Measurements from ENCODE around the gene SBF2.

DNA sequence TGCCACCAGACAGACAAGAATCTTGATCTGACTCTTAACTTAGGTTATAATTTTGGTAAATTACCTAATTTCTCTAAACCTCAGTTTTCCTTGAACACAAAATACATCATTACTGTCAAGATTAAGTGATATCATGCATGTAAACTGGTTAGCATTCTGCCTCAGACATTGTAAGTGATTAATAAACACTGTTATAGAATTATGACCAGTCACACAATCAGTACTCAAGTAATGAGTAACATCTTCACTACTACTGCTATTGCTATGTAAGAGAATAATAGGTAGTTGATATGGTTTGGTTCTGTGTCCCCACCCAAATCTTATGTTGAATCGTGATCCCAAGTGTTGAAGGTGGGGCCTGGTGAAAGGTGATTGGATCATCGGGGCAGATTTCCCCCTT, 218.9 kb downstream of the SBF2 start:
- TF ChIP-seq, protein P1, sequence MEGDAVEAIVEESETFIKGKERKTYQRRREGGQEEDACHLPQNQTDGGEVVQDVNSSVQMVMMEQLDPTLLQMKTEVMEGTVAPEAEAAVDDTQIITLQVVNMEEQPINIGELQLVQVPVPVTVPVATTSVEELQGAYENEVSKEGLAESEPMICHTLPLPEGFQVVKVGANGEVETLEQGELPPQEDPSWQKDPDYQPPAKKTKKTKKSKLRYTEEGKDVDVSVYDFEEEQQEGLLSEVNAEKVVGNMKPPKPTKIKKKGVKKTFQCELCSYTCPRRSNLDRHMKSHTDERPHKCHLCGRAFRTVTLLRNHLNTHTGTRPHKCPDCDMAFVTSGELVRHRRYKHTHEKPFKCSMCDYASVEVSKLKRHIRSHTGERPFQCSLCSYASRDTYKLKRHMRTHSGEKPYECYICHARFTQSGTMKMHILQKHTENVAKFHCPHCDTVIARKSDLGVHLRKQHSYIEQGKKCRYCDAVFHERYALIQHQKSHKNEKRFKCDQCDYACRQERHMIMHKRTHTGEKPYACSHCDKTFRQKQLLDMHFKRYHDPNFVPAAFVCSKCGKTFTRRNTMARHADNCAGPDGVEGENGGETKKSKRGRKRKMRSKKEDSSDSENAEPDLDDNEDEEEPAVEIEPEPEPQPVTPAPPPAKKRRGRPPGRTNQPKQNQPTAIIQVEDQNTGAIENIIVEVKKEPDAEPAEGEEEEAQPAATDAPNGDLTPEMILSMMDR (conservative IDR thresholded peaks at IDR 0.05): no peak
- no peak for TF ChIP-seq ZFX (IDR thresholded peaks at IDR 0.05)

Measured in C4-2B (cell line).